GM13977 (cell line): ENCODE results near the gene BMERB1.

ENCODE experiments used
- DNase-seq: peaks from one replicate; pipeline ENCODE4 v3.0.0; 2012; ENCODE audit warnings: low spot score
- in situ Hi-C: fragments of 300-500 bp; cut with MboI; formaldehyde crosslinking; loops from one replicate; pipeline ENCODE4 v1.12.0; 2022; ENCODE audit warnings: low sequenced_read_pairs, low pct_unique_long_range_greater_than_20kb, mixed read lengths, inconsistent platforms; ENCODE audit not compliant: unreplicated experiment
- TF ChIP-seq, protein P1 (sequence below): IDR thresholded peaks from 2 replicates; pipeline ENCODE4 v1.5.1; 2012; ENCODE audit warnings: mild to moderate bottlenecking, control low read depth; ENCODE audit not compliant: insufficient read depth; ENCODE audit errors: extremely low read depth, missing control alignments

BMERB1 gene

DNA sequence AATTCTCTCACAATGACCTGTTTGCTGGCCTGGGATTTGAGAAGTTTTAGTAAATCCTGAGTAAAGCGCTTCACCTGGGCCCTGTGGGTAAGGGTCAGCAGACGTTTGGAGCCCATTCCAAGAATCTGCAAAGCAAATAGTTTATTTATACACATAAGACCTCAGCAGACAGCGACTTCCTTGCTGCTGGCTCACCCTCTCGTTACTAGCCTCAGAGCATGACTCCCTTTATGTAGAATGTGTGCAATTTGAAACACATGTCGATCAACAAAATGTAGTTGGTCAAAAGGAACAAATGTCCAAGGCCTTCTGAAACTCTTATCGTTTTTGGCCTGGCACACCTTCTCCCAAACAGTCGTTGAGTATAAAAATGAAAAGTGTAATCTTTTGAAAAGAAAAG, 177.2 kb downstream of the BMERB1 start:
- in situ Hi-C loops = no loop called here
- TF ChIP-seq, protein P1, sequence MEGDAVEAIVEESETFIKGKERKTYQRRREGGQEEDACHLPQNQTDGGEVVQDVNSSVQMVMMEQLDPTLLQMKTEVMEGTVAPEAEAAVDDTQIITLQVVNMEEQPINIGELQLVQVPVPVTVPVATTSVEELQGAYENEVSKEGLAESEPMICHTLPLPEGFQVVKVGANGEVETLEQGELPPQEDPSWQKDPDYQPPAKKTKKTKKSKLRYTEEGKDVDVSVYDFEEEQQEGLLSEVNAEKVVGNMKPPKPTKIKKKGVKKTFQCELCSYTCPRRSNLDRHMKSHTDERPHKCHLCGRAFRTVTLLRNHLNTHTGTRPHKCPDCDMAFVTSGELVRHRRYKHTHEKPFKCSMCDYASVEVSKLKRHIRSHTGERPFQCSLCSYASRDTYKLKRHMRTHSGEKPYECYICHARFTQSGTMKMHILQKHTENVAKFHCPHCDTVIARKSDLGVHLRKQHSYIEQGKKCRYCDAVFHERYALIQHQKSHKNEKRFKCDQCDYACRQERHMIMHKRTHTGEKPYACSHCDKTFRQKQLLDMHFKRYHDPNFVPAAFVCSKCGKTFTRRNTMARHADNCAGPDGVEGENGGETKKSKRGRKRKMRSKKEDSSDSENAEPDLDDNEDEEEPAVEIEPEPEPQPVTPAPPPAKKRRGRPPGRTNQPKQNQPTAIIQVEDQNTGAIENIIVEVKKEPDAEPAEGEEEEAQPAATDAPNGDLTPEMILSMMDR = no peak

GRCh38 chr16:15613676-15614075, 179.3 kb downstream of the BMERB1 start:
- in situ Hi-C loops = no loop called here
- DNase-seq = no peak
- TF ChIP-seq, protein P1 = no peak

More for the DNA sequence above, 177.2 kb downstream of the BMERB1 start:
- no peak for DNase-seq

- no peak for DNase-seq
- in situ Hi-C loops = no loop called here
- TF ChIP-seq, protein P1 = no peak
These were observed 181.6 kb downstream of the BMERB1 start for GRCh38 chr16:15616012-15616411.

- in situ Hi-C loops = no loop called here
- TF ChIP-seq, protein P1 = no peak
- no peak for DNase-seq
These were observed 182.2 kb downstream of the BMERB1 start for GRCh38 chr16:15616475-15617165.

- DNase-seq = no peak
- in situ Hi-C loops = no loop called here
- TF ChIP-seq, protein P1 = no peak
These were observed 183.5 kb downstream of the BMERB1 start for GRCh38 chr16:15617901-15618300.

DNA sequence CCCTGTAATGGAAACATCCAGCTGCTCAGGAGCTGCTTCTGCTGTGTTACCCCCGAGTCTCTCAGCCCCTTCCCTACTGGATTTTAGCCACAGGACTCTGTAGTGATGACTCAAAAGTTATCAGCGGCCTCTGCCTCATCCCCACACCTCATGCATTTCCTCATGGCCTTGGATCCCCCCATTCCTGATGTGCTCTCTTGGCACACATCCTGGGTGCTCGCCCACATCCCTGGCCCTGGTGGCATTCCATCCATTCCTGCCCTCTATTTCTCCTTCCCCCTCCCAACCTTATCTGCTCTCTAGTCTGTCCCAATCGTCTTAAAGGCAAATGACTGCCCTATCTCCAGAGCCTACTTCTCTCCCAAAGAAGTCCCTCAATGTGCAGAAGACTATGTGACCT, 184.0 kb downstream of the BMERB1 start:
- TF ChIP-seq, protein P1 = no peak
- DNase-seq = no peak
- in situ Hi-C loops = no loop called here

- TF ChIP-seq, protein P1 = no peak
- in situ Hi-C loops = no loop called here
- no peak for DNase-seq
These were observed 186.3 kb downstream of the BMERB1 start for GRCh38 chr16:15620611-15621195.
